Activated CD8-positive, alpha-beta T cell treated with anti-CD3 and anti-CD28 coated beads for 36 hours (primary cell): ENCODE measurements around the gene TSEN15. TPM values are rescaled to one million over a fixed set of nuclear protein-coding genes. Genes with fewer than 3 reads are reported as not detected.

ENCODE experiments used
- ATAC-seq: fragments of 200-7000 bp; cut with Tn5 transposase; one replicate; pipeline ENCODE4 v1.10.0; 2021; ENCODE audit warnings: mild to moderate bottlenecking, moderate library complexity
- CTCF ChIA-PET: fragments of 350-600 bp; sonication (Branson Sonifier 250); formaldehyde crosslinking; loops from one replicate; lab custom pipeline; 2021; ENCODE audit warnings: antibody characterized with exemption; lab: Charles Lee
- POLR2A ChIA-PET: fragments of 350-600 bp; sonication (Branson Sonifier 250); formaldehyde crosslinking; loops from one replicate; lab custom pipeline; 2021; ENCODE audit warnings: antibody characterized with exemption; lab: Charles Lee
- DNase-seq: peaks from one replicate; pipeline ENCODE4 v3.0.0-alpha.2; 2020
- H3K27ac Mint-ChIP-seq: one replicate; pipeline ENCODE4 v1.8.0; 2021; ENCODE audit warnings: mild to moderate bottlenecking, mixed read lengths
- H3K27me3 Mint-ChIP-seq: one replicate; pipeline ENCODE4 v1.8.0; 2021; ENCODE audit warnings: mixed read lengths
- H3K36me3 Mint-ChIP-seq: one replicate; pipeline ENCODE4 v1.8.0; 2021; ENCODE audit warnings: low read depth, mixed read lengths
- H3K4me1 Mint-ChIP-seq: one replicate; pipeline ENCODE4 v1.8.0; 2021; ENCODE audit warnings: low read depth, mixed read lengths
- H3K4me3 Mint-ChIP-seq: one replicate; pipeline ENCODE4 v1.8.0; 2021; ENCODE audit warnings: mild to moderate bottlenecking, moderate library complexity, mixed read lengths
- H3K9me3 Mint-ChIP-seq: one replicate; pipeline ENCODE4 v1.8.0; 2021; ENCODE audit warnings: mixed read lengths
- intact Hi-C: fragments of 100-400 bp; cut with micrococcal nuclease; formaldehyde crosslinking; loops from one replicate; pipeline ENCODE4 v1.10.0; 2022
- total RNA-seq, 2 experiments: library from RNA; stranded (reverse); gene quantifications; one replicate each; pipeline ENCODE4 v1.2.3, GENCODE V29; 2021
- TF ChIP-seq, protein P1 (sequence below): fragments of 200-600 bp; IDR thresholded peaks from one replicate; pipeline ENCODE4 v1.8.0; 2022; ENCODE audit warnings: antibody characterized with exemption, mild to moderate bottlenecking

TSEN15 gene
- total RNA-seq, 2 experiments from 2014 or later = 48.2 to 49.1 TPM

DNA sequence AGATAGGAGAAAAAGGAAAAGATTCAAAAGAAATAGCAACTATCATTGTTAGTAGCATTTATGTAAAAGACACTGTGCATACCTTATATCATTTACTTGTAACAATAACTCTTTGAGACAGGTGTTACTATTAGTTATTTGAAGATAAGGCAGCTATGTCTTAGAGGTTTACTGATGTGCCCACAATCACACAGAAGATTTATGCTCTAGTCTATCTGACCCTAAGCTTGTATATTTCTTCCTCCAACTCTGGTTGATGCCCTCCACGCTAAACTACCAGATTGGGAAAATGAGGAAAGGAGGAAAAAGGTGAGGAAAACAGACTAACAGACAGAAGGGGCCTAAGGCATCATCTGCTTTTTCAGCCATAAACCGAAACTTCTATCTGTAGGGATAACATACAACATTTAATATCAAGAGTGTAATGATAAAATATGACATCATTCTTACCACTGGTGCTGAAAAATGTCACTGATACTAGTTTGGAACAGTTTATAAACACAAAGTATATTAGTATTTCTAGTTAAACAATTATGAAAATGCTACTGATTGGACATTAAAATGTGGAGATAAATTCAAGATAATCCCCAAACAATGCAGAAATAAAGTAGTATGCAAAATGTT, 19.1 kb upstream of the TSEN15 start:
- Mint-ChIP-seq H3K4me1 (no peaks in the 10 kb centered on the region), H3K27me3 (peaks cover 45% of the 10 kb centered on the region), H3K4me3 (no peak overlapping the region), H3K36me3 (no peaks in the 10 kb centered on the region), H3K27ac (no peak overlapping the region), H3K9me3 (no peaks in the 10 kb centered on the region)
- TF ChIP-seq, protein P1, sequence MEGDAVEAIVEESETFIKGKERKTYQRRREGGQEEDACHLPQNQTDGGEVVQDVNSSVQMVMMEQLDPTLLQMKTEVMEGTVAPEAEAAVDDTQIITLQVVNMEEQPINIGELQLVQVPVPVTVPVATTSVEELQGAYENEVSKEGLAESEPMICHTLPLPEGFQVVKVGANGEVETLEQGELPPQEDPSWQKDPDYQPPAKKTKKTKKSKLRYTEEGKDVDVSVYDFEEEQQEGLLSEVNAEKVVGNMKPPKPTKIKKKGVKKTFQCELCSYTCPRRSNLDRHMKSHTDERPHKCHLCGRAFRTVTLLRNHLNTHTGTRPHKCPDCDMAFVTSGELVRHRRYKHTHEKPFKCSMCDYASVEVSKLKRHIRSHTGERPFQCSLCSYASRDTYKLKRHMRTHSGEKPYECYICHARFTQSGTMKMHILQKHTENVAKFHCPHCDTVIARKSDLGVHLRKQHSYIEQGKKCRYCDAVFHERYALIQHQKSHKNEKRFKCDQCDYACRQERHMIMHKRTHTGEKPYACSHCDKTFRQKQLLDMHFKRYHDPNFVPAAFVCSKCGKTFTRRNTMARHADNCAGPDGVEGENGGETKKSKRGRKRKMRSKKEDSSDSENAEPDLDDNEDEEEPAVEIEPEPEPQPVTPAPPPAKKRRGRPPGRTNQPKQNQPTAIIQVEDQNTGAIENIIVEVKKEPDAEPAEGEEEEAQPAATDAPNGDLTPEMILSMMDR = no peak
- POLR2A ChIA-PET = interaction anchor here (0.6 to 1.1 kb wide), 2 partner anchors 75 to 342 kb away, joined by 3 read pairs; no protein-coding TSS in a partner anchor
- no peak for ATAC-seq
- DNase-seq = no peak
- CTCF ChIA-PET = no interaction called here
- intact Hi-C loops = loop anchor here (5.0 kb wide), 1 partner anchor 75 kb away; no protein-coding TSS in a partner anchor

GRCh38 chr1:184032930-184033418, 18.6 kb upstream of the TSEN15 start:
- POLR2A ChIA-PET = interaction anchor here (0.6 to 1.1 kb wide), 2 partner anchors 76 to 343 kb away, joined by 3 read pairs; no protein-coding TSS in a partner anchor
- Mint-ChIP-seq H3K9me3 (no peaks in the 10 kb centered on the region), H3K27ac (no peak overlapping the region), H3K4me1 (peaks cover 4% of the 10 kb centered on the region), H3K4me3 (no peak overlapping the region), H3K36me3 (no peaks in the 10 kb centered on the region), H3K27me3 (peaks cover 46% of the 10 kb centered on the region)
- intact Hi-C loops = loop anchor here (5.0 kb wide), 1 partner anchor 76 kb away; no protein-coding TSS in a partner anchor
- DNase-seq (no peak), ATAC-seq (no peak)
- CTCF ChIA-PET = interaction anchor here (1.2 kb wide), 1 partner anchor 10 kb away, joined by 5 read pairs; no protein-coding TSS in a partner anchor
- TF ChIP-seq, protein P1 = no peak

GRCh38 chr1:184033711-184034167, 17.8 kb upstream of the TSEN15 start:
- Mint-ChIP-seq H3K4me1 (peaks cover 9% of the 10 kb centered on the region), H3K9me3 (no peaks in the 10 kb centered on the region), H3K4me3 (no peak overlapping the region), H3K27ac (no peak overlapping the region), H3K27me3 (peaks cover 48% of the 10 kb centered on the region), H3K36me3 (no peaks in the 10 kb centered on the region)
- ChIA-PET CTCF (interaction anchor here (1.0 to 1.5 kb wide), 3 partner anchors 11 to 78 kb away, joined by 3 to 5 read pairs (median 3); partner anchors contain the start of gene TSEN15), POLR2A (interaction anchor here (1.8 kb wide), 1 partner anchor 18 kb away, joined by 7 read pairs; the partner anchor contains the start of gene TSEN15)
- ATAC-seq (peak; percentile 22), DNase-seq (no peak)
- intact Hi-C loops = loop anchor here (5.0 kb wide), 1 partner anchor 76 kb away; no protein-coding TSS in a partner anchor
- TF ChIP-seq, protein P1 = no peak

DNA sequence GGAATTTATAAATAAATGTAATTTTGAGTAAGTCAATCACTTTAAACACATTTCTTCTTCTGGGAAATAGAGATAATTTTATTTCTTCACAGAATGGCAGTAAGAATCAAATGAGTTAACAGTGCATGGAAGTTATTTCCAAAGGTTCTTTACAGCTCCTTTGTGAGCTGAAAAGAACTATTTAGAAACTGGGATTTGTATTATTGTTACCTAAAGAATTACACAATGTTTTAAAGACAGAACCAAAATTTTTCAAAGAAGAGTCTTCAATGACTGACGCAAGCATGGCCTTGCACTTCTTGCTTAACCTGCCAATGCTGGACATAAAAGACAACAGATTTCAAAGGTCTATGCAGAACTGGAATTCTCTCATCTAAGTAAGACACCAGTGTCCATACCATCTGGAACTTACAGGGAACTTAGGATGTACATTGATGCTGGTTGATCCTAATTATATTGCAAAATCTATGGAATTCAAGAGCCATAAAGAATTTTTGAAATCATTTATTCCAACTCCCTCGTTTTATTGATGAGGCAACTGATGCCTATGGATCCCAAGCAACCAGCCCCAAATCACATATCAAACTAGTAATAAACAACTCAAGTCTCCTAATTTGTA, 16.7 kb upstream of the TSEN15 start:
- no peak overlapping the region for H3K27ac Mint-ChIP-seq
- ATAC-seq = no peak
- CTCF ChIA-PET = interaction anchor here (0.7 to 1.5 kb wide), 2 partner anchors 10 to 16 kb away, joined by 3 read pairs; partner anchors contain the start of gene TSEN15
- H3K4me3 Mint-ChIP-seq = no peak overlapping the region
- peaks cover 58% of the 10 kb centered on the region for H3K27me3 Mint-ChIP-seq
- H3K4me1 Mint-ChIP-seq = peaks cover 9% of the 10 kb centered on the region
- TF ChIP-seq, protein P1 = no peak
- POLR2A ChIA-PET = interaction anchor here (1.8 kb wide), 1 partner anchor 17 kb away, joined by 7 read pairs; the partner anchor contains the start of gene TSEN15
- H3K9me3 Mint-ChIP-seq = no peaks in the 10 kb centered on the region
- intact Hi-C loops = loop anchor here (5.0 kb wide), 1 partner anchor 78 kb away; no protein-coding TSS in a partner anchor
- DNase-seq = no peak
- no peaks in the 10 kb centered on the region for H3K36me3 Mint-ChIP-seq
